HG03571 (cell line): Measurements from ENCODE around the gene CASS4.
"Not testable (repeated sequence)": the region's sequence is repeated elsewhere in the genome, so short reads cannot be mapped to it uniquely, and the experiment has no call there.

Experiments used
- ATAC-seq: cut with Tn5 transposase; IDR thresholded peaks from one replicate; pipeline ENCODE4 v1.9.1; 2021; ENCODE audit not compliant: unreplicated experiment

The CASS4 gene

GRCh38 chr20:56391596-56392131, 20.4 kb upstream of the CASS4 start:
- peak; percentile 34 for ATAC-seq

GRCh38 chr20:56392132-56392880, 19.8 kb upstream of the CASS4 start, which contains the start of the genes AURKA and CSTF1:
TSS of gene AURKA (minus strand) at chr20:56392215. CDS start at chr20:56388197, 4,018 bp downstream.
TSS of gene CSTF1 (plus strand) at chr20:56392645. CDS start at chr20:56395553, 2,908 bp downstream.
- peak; percentile 94 for ATAC-seq

GRCh38 chr20:56392881-56393482, 19.1 kb upstream of the CASS4 start:
- no peak for ATAC-seq

GRCh38 chr20:56393653-56394052, 18.4 kb upstream of the CASS4 start:
- no peak for ATAC-seq

GRCh38 chr20:56395166-56395565, 16.9 kb upstream of the CASS4 start:
- no peak for ATAC-seq

GRCh38 chr20:56400001-56400640, 11.9 kb upstream of the CASS4 start:
- ATAC-seq, result no peak

GRCh38 chr20:56403465-56403864, 8.6 kb upstream of the CASS4 start:
- ATAC-seq, result no peak

GRCh38 chr20:56405356-56405755, 6.7 kb upstream of the CASS4 start:
- not testable (repeated sequence) for ATAC-seq

- ATAC-seq, result no peak
Observed at GRCh38 chr20:56406910-56407309, 5.2 kb upstream of the CASS4 start.

- no peak for ATAC-seq
Observed at GRCh38 chr20:56409521-56409920, 2.5 kb upstream of the CASS4 start.

GRCh38 chr20:56409956-56410355, 2.1 kb upstream of the CASS4 start:
- ATAC-seq, result no peak

- ATAC-seq, result not testable (repeated sequence)
Observed at GRCh38 chr20:56411287-56411686, 773 bp upstream of the CASS4 start.

- no peak for ATAC-seq
Observed at GRCh38 chr20:56412473-56412790, 372 bp downstream of the CASS4 start.

- ATAC-seq, result no peak
Observed at GRCh38 chr20:56412949-56413348, 889 bp downstream of the CASS4 start.

- no peak for ATAC-seq
Observed at GRCh38 chr20:56414842-56415765, 3.0 kb downstream of the CASS4 start.

- no peak for ATAC-seq
Observed at GRCh38 chr20:56417402-56417801, 5.3 kb downstream of the CASS4 start.

- no peak for ATAC-seq
Observed at GRCh38 chr20:56417911-56418310, 5.9 kb downstream of the CASS4 start.

- no peak for ATAC-seq
Observed at GRCh38 chr20:56418385-56418861, 6.4 kb downstream of the CASS4 start.

GRCh38 chr20:56420028-56420427, 8.0 kb downstream of the CASS4 start:
- ATAC-seq, result no peak

- no peak for ATAC-seq
Observed at GRCh38 chr20:56420940-56421688, 9.1 kb downstream of the CASS4 start.
